ENCODE results near the gene SP140L.

DNA sequence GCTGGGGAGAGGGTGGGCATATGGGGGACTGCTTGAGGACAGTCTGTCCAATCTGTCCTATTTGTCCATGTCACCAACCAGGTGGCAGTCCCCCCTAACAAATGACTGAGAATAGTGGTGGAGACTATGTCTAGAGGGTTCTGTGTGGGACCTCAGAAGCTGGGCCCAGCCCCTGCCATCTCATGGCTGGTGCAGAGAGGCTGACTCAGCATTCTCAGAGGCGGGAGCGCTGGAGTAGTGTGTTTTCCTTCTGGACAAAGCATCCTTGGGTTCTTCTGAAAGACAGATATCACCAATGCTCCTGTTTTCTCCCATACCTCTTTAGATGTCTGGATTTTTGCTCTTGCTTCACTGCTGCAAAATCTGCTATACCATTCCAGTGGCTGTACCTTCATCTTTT, 44.1 kb upstream of the SP140L start:
- TF ChIP-seq POLR2A (IDR thresholded peaks at IDR 0.05) (no peak), POLR2AphosphoS5 (IDR thresholded peaks at IDR 0.05) (no peak)
